Measurements from ENCODE around the gene TK2. TPM values are rescaled to one million over a fixed set of nuclear protein-coding genes. Genes with fewer than 3 reads are reported as not detected.

TK2 gene
- total and polyA plus RNA-seq, 3 experiments from 2014 or later, result 5.6 to 10.4 (median 5.6) TPM

GRCh38 chr16:66580605-66581209 is 30.8 kb upstream of the TK2 start:
- no peak overlapping the region for H3K4me3 ChIP-seq (ENCODE audit: low read length)
- H3K36me3 ChIP-seq (ENCODE audit: insufficient read depth, low read length), result no peaks in the 10 kb centered on the region
- no peaks in the 10 kb centered on the region for H3K4me1 ChIP-seq (ENCODE audit: insufficient read depth, low read length)
- ChIA-PET POLR2A (no interaction called here), CTCF (interaction anchor here (0.8 to 1.7 kb wide), 4 partner anchors 8 to 174 kb away, joined by 3 to 4 read pairs (median 4); no protein-coding TSS in a partner anchor)
- no peak overlapping the region for H3K27ac ChIP-seq (ENCODE audit: low read depth, low read length)
- no peaks in the 10 kb centered on the region for H3K27me3 ChIP-seq (ENCODE audit: insufficient read depth, low read length, poor library complexity, severe bottlenecking)
- Mint-ChIP-seq H3K4me1 (peaks cover 14 to 27% (median 15%) of the 10 kb centered on the region in 3 donors), H3K27ac (peak overlapping the region in 1 of 8 donors; percentile 44), H3K4me3 (peak overlapping the region in 4 of 7 donors; percentile 44 to 82 (median 64)), H3K9me3 (no peaks in the 10 kb centered on the region), H3K27me3 (peaks cover 4 to 13% of the 10 kb centered on the region in 2 donors), H3K36me3 (no peaks in the 10 kb centered on the region)
- H3K9me3 ChIP-seq (ENCODE audit: low read length), result no peaks in the 10 kb centered on the region
- no peak for DNase-seq

- H3K27me3 Mint-ChIP-seq, result peaks cover 4 to 13% of the 10 kb centered on the region in 2 donors
- H3K27ac Mint-ChIP-seq, result peak within 1 kb of the TSS in 3 of 8 donors; percentile 14 to 82 (median 58)
- DNase-seq, result peak in 2 of 5 donors; percentile 11 to 21
- ChIA-PET CTCF (interaction anchor here (0.6 to 3.5 kb wide), 10 partner anchors 9 to 172 kb away, joined by 3 to 15 read pairs (median 4); no protein-coding TSS in a partner anchor), POLR2A (interaction anchor here (0.6 to 1.0 kb wide), 2 partner anchors 9 to 25 kb away, joined by 3 read pairs; partner anchors contain the start of gene CMTM3)
- no peaks in the 10 kb centered on the region for H3K36me3 ChIP-seq (ENCODE audit: insufficient read depth, low read length)
- H3K4me3 ChIP-seq (ENCODE audit: low read length), result peak within 1 kb of the TSS; percentile 44
- no peaks in the 10 kb centered on the region for H3K4me1 ChIP-seq (ENCODE audit: insufficient read depth, low read length)
- H3K9me3 ChIP-seq (ENCODE audit: low read length), result no peaks in the 10 kb centered on the region
- H3K9me3 Mint-ChIP-seq, result no peaks in the 10 kb centered on the region
- H3K36me3 Mint-ChIP-seq, result no peaks in the 10 kb centered on the region
- peak within 1 kb of the TSS; percentile 65 to 89 (median 75) for H3K4me3 Mint-ChIP-seq
- peaks cover 14 to 38% (median 15%) of the 10 kb centered on the region in 3 donors for H3K4me1 Mint-ChIP-seq
- no peaks in the 10 kb centered on the region for H3K27me3 ChIP-seq (ENCODE audit: insufficient read depth, low read length, poor library complexity, severe bottlenecking)
- H3K27ac ChIP-seq (ENCODE audit: low read depth, low read length), result no peak within 1 kb of the TSS
Observed at GRCh38 chr16:66578651-66579531, 29.0 kb upstream of the TK2 start, which contains the start of gene CMTM2. CMTM2 (plus strand) TSS chr16:66579463; CDS start chr16:66579608, 145 bp downstream.

GRCh38 chr16:66576296-66576695 is 26.4 kb upstream of the TK2 start:
- Histone ChIP-seq H3K27ac (ENCODE audit: low read depth, low read length) (no peak overlapping the region), H3K9me3 (ENCODE audit: low read length) (no peaks in the 10 kb centered on the region), H3K4me3 (ENCODE audit: low read length) (no peak overlapping the region), H3K4me1 (ENCODE audit: insufficient read depth, low read length) (no peaks in the 10 kb centered on the region), H3K27me3 (ENCODE audit: insufficient read depth, low read length, poor library complexity, severe bottlenecking) (no peaks in the 10 kb centered on the region), H3K36me3 (ENCODE audit: insufficient read depth, low read length) (no peaks in the 10 kb centered on the region)
- no peak overlapping the region for H3K4me3 Mint-ChIP-seq
- H3K27me3 Mint-ChIP-seq, result peaks cover 4 to 13% of the 10 kb centered on the region in 2 donors
- CTCF ChIA-PET, result interaction anchor here (1.0 to 1.7 kb wide), 3 partner anchors 11 to 33 kb away, joined by 3 to 4 read pairs (median 3); partner anchors contain the start of gene CKLF
- DNase-seq, result no peak
- POLR2A ChIA-PET, result no interaction called here
- H3K9me3 Mint-ChIP-seq, result no peaks in the 10 kb centered on the region
- peaks cover 17 to 54% (median 25%) of the 10 kb centered on the region in 3 donors for H3K4me1 Mint-ChIP-seq
- H3K36me3 Mint-ChIP-seq, result no peaks in the 10 kb centered on the region
- no peak overlapping the region for H3K27ac Mint-ChIP-seq

- DNase-seq, result no peak
- ChIA-PET POLR2A (interaction anchor here (0.5 kb wide), 1 partner anchor 53 kb away, joined by 4 read pairs; no protein-coding TSS in a partner anchor), CTCF (interaction anchor here (1.0 to 1.9 kb wide), 7 partner anchors 10 to 169 kb away, joined by 3 to 5 read pairs (median 3); partner anchors contain the start of gene CKLF)
- Histone ChIP-seq H3K9me3 (ENCODE audit: low read length) (no peaks in the 10 kb centered on the region), H3K4me3 (ENCODE audit: low read length) (no peak overlapping the region), H3K4me1 (ENCODE audit: insufficient read depth, low read length) (no peaks in the 10 kb centered on the region), H3K36me3 (ENCODE audit: insufficient read depth, low read length) (no peaks in the 10 kb centered on the region), H3K27ac (ENCODE audit: low read depth, low read length) (no peak overlapping the region), H3K27me3 (ENCODE audit: insufficient read depth, low read length, poor library complexity, severe bottlenecking) (no peaks in the 10 kb centered on the region)
- H3K36me3 Mint-ChIP-seq, result peaks cover 0 to 7% (median 0%) of the 10 kb centered on the region in 3 donors
- no peak overlapping the region for H3K4me3 Mint-ChIP-seq
- H3K27me3 Mint-ChIP-seq, result peaks cover 4 to 6% of the 10 kb centered on the region in 2 donors
- H3K9me3 Mint-ChIP-seq, result no peaks in the 10 kb centered on the region
- H3K27ac Mint-ChIP-seq, result peak overlapping the region in 3 of 8 donors; percentile 19 to 63 (median 37)
- H3K4me1 Mint-ChIP-seq, result peaks cover 17 to 58% (median 36%) of the 10 kb centered on the region in 3 donors
Observed at GRCh38 chr16:66575060-66575459, 25.1 kb upstream of the TK2 start.

- ChIA-PET POLR2A (no interaction called here), CTCF (interaction anchor here (0.9 to 2.3 kb wide), 5 partner anchors 11 to 34 kb away, joined by 3 to 9 read pairs (median 4); no protein-coding TSS in a partner anchor)
- H3K4me1 ChIP-seq (ENCODE audit: insufficient read depth, low read length), result no peaks in the 10 kb centered on the region
Observed at GRCh38 chr16:66574531-66574930, 24.6 kb upstream of the TK2 start.

GRCh38 chr16:66574081-66574480 is 24.2 kb upstream of the TK2 start:
- Histone ChIP-seq H3K9me3 (ENCODE audit: low read length) (no peaks in the 10 kb centered on the region), H3K4me1 (ENCODE audit: insufficient read depth, low read length) (no peaks in the 10 kb centered on the region), H3K27ac (ENCODE audit: low read depth, low read length) (no peak overlapping the region), H3K36me3 (ENCODE audit: insufficient read depth, low read length) (no peaks in the 10 kb centered on the region), H3K4me3 (ENCODE audit: low read length) (no peak overlapping the region), H3K27me3 (ENCODE audit: insufficient read depth, low read length, poor library complexity, severe bottlenecking) (no peaks in the 10 kb centered on the region)
- no peak for DNase-seq
- peaks cover 3 to 4% of the 10 kb centered on the region in 2 donors for H3K27me3 Mint-ChIP-seq
- H3K36me3 Mint-ChIP-seq, result peaks cover 0 to 9% (median 0%) of the 10 kb centered on the region in 3 donors
- peak overlapping the region in 2 of 8 donors; percentile 11 to 53 for H3K27ac Mint-ChIP-seq
- no peaks in the 10 kb centered on the region for H3K9me3 Mint-ChIP-seq
- CTCF ChIA-PET, result interaction anchor here (0.9 to 2.3 kb wide), 6 partner anchors 10 to 40 kb away, joined by 3 to 9 read pairs (median 4); no protein-coding TSS in a partner anchor
- H3K4me1 Mint-ChIP-seq, result peaks cover 13 to 58% (median 43%) of the 10 kb centered on the region in 3 donors
- POLR2A ChIA-PET, result no interaction called here
- H3K4me3 Mint-ChIP-seq, result no peak overlapping the region

More at GRCh38 chr16:66574531-66574930, 24.6 kb upstream of the TK2 start:
- Mint-ChIP-seq H3K4me3 (no peak overlapping the region), H3K4me1 (peaks cover 15 to 58% (median 38%) of the 10 kb centered on the region in 3 donors), H3K9me3 (no peaks in the 10 kb centered on the region), H3K27ac (peak overlapping the region in 3 of 8 donors; percentile 19 to 63 (median 37)), H3K27me3 (peaks cover 3 to 4% of the 10 kb centered on the region in 2 donors), H3K36me3 (peaks cover 0 to 7% (median 0%) of the 10 kb centered on the region in 3 donors)
- DNase-seq, result no peak
- no peaks in the 10 kb centered on the region for H3K9me3 ChIP-seq (ENCODE audit: low read length)
- H3K4me3 ChIP-seq (ENCODE audit: low read length), result no peak overlapping the region
- H3K27me3 ChIP-seq (ENCODE audit: insufficient read depth, low read length, poor library complexity, severe bottlenecking), result no peaks in the 10 kb centered on the region
- no peaks in the 10 kb centered on the region for H3K36me3 ChIP-seq (ENCODE audit: insufficient read depth, low read length)
- no peak overlapping the region for H3K27ac ChIP-seq (ENCODE audit: low read depth, low read length)

- H3K36me3 ChIP-seq (ENCODE audit: insufficient read depth, low read length), result no peaks in the 10 kb centered on the region
- ChIA-PET CTCF (interaction anchor here (2.3 kb wide), 1 partner anchor 9 kb away, joined by 9 read pairs; no protein-coding TSS in a partner anchor), POLR2A (no interaction called here)
- Mint-ChIP-seq H3K4me1 (peaks cover 6 to 52% (median 33%) of the 10 kb centered on the region in 3 donors), H3K36me3 (peaks cover under 1 to 16% (median 3%) of the 10 kb centered on the region in 3 donors), H3K4me3 (no peak overlapping the region), H3K9me3 (no peaks in the 10 kb centered on the region), H3K27ac (peak overlapping the region in 7 of 8 donors; percentile 45 to 98 (median 73)), H3K27me3 (no peaks in the 10 kb centered on the region)
- no peak for DNase-seq
- H3K4me3 ChIP-seq (ENCODE audit: low read length), result no peak overlapping the region
- H3K27me3 ChIP-seq (ENCODE audit: insufficient read depth, low read length, poor library complexity, severe bottlenecking), result no peaks in the 10 kb centered on the region
- H3K4me1 ChIP-seq (ENCODE audit: insufficient read depth, low read length), result no peaks in the 10 kb centered on the region
- H3K9me3 ChIP-seq (ENCODE audit: low read length), result no peaks in the 10 kb centered on the region
- H3K27ac ChIP-seq (ENCODE audit: low read depth, low read length), result no peak overlapping the region
Observed at GRCh38 chr16:66572356-66572755, 22.4 kb upstream of the TK2 start.
